NB4 (cell line): ENCODE results near the gene CD96.
A peak's percentile ranks its signal among the peaks of the same experiment; 100 is the strongest.
"Not testable (repeated sequence)": the region's sequence is repeated elsewhere in the genome, so short reads cannot be mapped to it uniquely, and the experiment has no call there.

Experiments
- DNase-seq: peaks from one replicate; pipeline ENCODE4 v3.0.0; 2010; ENCODE audit warnings: low read depth
- H3K4me3 ChIP-seq: one replicate; pipeline ENCODE4 v1.5.1; 2011; ENCODE audit warnings: mild to moderate bottlenecking, low read depth, low read length, moderate library complexity
- MYC ChIP-seq: IDR thresholded peaks from 2 replicates; pipeline ENCODE4 v1.6.1; 2011; ENCODE audit warnings: low read depth, low read length
- POLR2A ChIP-seq: IDR thresholded peaks from 2 replicates; pipeline ENCODE4 v1.6.1; 2011; ENCODE audit warnings: mild to moderate bottlenecking; ENCODE audit not compliant: insufficient read length; ENCODE audit errors: extremely low read depth
- TF ChIP-seq, protein P1 (sequence below): IDR thresholded peaks from one replicate; pipeline ENCODE4 v1.5.1; 2012; ENCODE audit warnings: low read depth, low read length
- TF ChIP-seq, protein P2 (sequence below): IDR thresholded peaks from 2 replicates; pipeline ENCODE4 v1.6.1; 2011; ENCODE audit warnings: low read depth, low read length

CD96 gene

DNA sequence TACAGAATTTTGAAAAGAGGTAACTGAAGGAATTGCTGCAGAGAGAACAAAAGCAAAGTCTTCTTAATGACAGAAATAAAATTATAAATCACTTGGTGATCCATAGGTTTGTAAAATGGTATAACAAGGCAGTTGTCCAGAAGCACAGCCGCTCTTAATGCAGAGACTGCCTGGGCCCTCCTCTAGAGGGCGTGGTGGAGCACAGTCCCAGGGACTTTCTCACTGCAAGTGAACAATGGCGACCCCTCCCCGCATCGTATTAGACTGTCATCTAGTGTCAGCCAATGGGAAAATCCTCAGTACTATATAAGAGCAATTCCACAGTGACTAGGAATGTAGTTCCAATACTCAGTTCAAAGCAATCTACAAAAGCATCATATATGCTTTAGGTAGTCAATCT, 79.5 kb downstream of the CD96 start:
- no peak overlapping the region for H3K4me3 ChIP-seq
- DNase-seq = peak; percentile 53
- TF ChIP-seq, protein P1, sequence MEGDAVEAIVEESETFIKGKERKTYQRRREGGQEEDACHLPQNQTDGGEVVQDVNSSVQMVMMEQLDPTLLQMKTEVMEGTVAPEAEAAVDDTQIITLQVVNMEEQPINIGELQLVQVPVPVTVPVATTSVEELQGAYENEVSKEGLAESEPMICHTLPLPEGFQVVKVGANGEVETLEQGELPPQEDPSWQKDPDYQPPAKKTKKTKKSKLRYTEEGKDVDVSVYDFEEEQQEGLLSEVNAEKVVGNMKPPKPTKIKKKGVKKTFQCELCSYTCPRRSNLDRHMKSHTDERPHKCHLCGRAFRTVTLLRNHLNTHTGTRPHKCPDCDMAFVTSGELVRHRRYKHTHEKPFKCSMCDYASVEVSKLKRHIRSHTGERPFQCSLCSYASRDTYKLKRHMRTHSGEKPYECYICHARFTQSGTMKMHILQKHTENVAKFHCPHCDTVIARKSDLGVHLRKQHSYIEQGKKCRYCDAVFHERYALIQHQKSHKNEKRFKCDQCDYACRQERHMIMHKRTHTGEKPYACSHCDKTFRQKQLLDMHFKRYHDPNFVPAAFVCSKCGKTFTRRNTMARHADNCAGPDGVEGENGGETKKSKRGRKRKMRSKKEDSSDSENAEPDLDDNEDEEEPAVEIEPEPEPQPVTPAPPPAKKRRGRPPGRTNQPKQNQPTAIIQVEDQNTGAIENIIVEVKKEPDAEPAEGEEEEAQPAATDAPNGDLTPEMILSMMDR = peak; percentile 58
- TF ChIP-seq POLR2A = no peak
- TF ChIP-seq, protein P2, sequence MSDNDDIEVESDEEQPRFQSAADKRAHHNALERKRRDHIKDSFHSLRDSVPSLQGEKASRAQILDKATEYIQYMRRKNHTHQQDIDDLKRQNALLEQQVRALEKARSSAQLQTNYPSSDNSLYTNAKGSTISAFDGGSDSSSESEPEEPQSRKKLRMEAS = no peak
- TF ChIP-seq MYC = no peak

DNA sequence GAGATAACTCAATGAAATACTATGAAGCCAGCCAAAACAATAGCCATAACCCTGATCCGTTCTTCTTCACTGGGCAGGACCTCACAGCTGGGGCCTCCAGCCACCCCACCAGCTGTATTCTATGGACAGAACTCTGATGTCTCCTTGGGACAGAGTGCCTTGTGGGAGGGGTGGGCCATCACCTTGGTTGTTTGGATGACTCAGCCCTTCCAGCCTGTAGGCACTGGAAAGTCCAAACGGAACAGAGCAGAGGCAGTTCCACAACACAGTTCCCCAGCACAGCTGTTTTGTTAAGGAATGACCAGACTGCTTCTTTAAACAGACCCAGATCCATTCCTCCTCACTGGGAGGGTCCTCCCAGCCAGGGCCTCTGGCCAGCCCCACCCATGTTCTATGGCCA, 85.1 kb downstream of the CD96 start:
- TF ChIP-seq, protein P1 = no peak
- TF ChIP-seq, protein P2 = no peak
- TF ChIP-seq MYC (no peak), POLR2A (no peak)
- DNase-seq = no peak

DNA sequence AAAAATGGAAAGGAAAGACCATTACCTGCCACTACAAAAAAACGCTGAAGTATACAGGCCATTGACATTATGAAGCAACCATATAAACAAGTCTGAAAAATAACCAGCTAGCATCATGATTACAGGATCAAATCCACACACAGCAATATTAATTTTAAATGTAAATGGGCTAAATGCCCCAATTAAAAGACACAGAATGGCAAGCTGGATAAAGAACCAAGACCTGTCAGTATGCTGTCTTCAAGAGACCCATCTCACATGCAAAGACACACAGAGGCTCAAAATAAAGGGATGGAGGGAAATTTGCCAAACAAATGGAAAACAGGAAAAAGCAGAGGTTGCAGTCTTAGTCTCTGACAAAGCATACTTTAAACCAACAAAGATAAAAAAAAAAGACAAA, 87.0 kb downstream of the CD96 start:
- not testable (repeated sequence) for H3K4me3 ChIP-seq, DNase-seq

More for the DNA sequence above, 85.1 kb downstream of the CD96 start:
- H3K4me3 ChIP-seq = no peak overlapping the region

DNA sequence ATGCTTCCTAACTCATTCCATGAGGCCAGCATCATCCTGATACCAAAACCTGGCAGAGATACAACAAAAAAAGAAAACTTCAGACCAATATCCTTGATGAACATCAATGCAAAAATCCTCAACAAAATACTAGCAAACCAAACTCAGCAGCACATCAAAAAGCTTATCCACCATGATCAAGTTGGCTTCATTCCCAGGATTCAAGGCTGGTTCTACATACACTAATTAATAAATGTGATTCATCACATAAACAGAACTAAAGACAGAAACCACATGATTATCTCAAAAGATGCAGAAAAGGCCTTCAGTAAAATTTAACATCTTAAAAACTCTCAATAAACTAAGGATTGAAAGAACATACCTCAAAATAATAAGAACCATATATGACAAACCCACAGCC, 88.6 kb downstream of the CD96 start:
- not testable (repeated sequence) for DNase-seq, H3K4me3 ChIP-seq

DNA sequence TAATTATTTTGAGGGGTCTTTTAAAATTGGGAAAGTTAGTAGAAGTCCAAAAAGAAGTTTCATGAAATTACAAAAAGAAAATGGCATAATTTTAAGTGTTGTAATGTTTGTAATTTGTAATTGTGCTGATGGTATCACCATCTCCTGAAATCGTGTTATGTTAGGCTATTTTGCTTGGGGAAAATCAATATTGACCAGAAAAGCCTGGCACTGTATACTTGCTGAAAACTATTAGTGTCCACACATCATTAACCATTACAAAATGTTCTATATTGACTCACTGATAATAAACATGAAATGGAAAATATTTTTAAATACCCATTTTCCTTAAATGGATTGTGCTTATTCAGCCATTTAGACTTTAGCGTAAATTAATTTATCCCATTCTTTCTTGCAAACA, 93.4 kb downstream of the CD96 start:
- no peak overlapping the region for H3K4me3 ChIP-seq
- TF ChIP-seq POLR2A (no peak), MYC (no peak)
- TF ChIP-seq, protein P2 = no peak
- TF ChIP-seq, protein P1 = no peak
- DNase-seq = no peak

DNA sequence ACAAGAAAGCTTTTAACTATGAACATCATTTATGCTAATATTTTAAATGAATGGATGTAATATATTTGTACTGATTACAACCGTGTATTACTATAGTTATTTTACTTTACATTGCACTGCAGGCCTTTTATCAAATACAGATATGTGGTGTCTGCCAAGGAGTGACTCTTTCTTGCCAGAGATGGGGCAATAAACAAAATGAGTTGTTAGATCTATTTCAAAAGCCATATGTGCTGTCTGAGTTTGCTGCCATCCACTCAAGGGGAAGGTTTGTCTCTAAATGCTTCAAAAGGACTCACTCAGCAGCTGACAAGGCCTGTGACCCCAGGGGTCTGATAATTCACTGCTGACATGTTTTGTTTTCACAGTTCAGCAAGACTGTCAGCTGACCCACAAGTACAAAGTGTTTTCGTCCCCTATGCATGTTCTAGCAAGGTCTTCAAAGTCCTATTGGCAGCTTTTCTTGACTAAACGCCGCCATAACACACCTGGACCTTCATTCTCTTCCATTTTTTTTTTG, 94.4 kb downstream of the CD96 start:
- TF ChIP-seq, protein P1 = no peak
- TF ChIP-seq MYC (no peak), POLR2A (no peak)
- TF ChIP-seq, protein P2 = no peak
- no peak overlapping the region for H3K4me3 ChIP-seq
- no peak for DNase-seq

DNA sequence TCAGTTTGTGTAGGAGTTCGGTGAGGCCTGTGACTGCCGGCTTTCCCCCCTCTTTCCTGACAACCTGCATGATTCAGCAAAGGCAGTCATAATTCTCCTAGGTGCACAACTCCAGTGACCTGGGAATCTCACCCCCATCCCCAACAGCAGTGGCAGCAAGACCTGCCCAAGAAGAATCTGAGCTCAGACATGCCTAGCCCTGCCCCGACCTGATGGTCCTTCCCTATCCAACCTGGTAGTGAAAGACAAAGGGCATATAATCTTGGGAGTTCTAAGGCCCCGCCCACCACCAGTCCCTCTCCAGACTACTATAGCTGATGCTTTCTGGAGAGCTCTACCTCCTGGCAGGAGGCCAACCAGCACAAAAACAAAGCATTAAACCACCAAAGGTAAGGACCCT, 97.3 kb downstream of the CD96 start:
- TF ChIP-seq, protein P2 = no peak
- TF ChIP-seq POLR2A (no peak), MYC (no peak)
- DNase-seq = no peak
- no peak overlapping the region for H3K4me3 ChIP-seq
